GM10266 (cell line): ENCODE data around the gene SPSB1.

Source experiments
- DNase-seq: peaks from one replicate; pipeline ENCODE4 v3.0.0; 2012; ENCODE audit errors: extremely low spot score
- CTCF ChIP-seq: IDR thresholded peaks from 2 replicates; pipeline ENCODE4 v1.5.1; 2012; ENCODE audit warnings: mild to moderate bottlenecking, low read depth; ENCODE audit not compliant: control insufficient read depth, insufficient read depth; ENCODE audit errors: missing control alignments

The SPSB1 gene

GRCh38 chr1:9309991-9310390 lies 17.3 kb downstream of the SPSB1 start:
- no peak for DNase-seq
- TF ChIP-seq CTCF, result no peak

GRCh38 chr1:9311029-9311428 lies 18.3 kb downstream of the SPSB1 start:
- TF ChIP-seq CTCF, result no peak

GRCh38 chr1:9311479-9311878 lies 18.8 kb downstream of the SPSB1 start:
- no peak for TF ChIP-seq CTCF
- no peak for DNase-seq

More at GRCh38 chr1:9311029-9311428, 18.3 kb downstream of the SPSB1 start:
- no peak for DNase-seq

GRCh38 chr1:9312168-9312720 lies 19.6 kb downstream of the SPSB1 start:
- TF ChIP-seq CTCF, result no peak
- DNase-seq, result no peak

GRCh38 chr1:9313576-9313975 lies 20.9 kb downstream of the SPSB1 start:
- TF ChIP-seq CTCF, result no peak

GRCh38 chr1:9314111-9314510 lies 21.4 kb downstream of the SPSB1 start:
- DNase-seq, result no peak
- no peak for TF ChIP-seq CTCF

More at GRCh38 chr1:9313576-9313975, 20.9 kb downstream of the SPSB1 start:
- no peak for DNase-seq

GRCh38 chr1:9314711-9315379 lies 22.2 kb downstream of the SPSB1 start:
- no peak for DNase-seq
- no peak for TF ChIP-seq CTCF
